Panc1 (cell line): Measurements from ENCODE around the gene VSIR. TPM values are rescaled to one million over a fixed set of nuclear protein-coding genes. Genes with fewer than 3 reads are reported as not detected.

Source experiments
- ATAC-seq: fragments of 200-7000 bp; cut with Tn5 transposase; 2 replicates; pipeline ENCODE4 v1.9.1; 2020; ENCODE audit warnings: mild to moderate bottlenecking, moderate library complexity
- BruUV-seq: library from RNA; stranded (reverse); fragments of 400-500 nt; replicated peaks from 2 replicates; lab custom pipeline; 2021; lab: Mats Ljungman, UMichigan
- CTCF ChIA-PET: fragments of 300-600 bp; sonication (Branson Sonifier 250); formaldehyde crosslinking; loops from one replicate; lab custom pipeline; 2022; ENCODE audit warnings: antibody characterized with exemption; lab: Charles Lee
- POLR2A ChIA-PET: fragments of 300-600 bp; sonication (Branson Sonifier 250); formaldehyde crosslinking; loops from one replicate; lab custom pipeline; 2022; ENCODE audit warnings: antibody characterized with exemption; lab: Charles Lee
- DNase-seq: peaks from one replicate; pipeline ENCODE4 v3.0.0-alpha.2; 2010; ENCODE audit warnings: low read depth, low spot score
- H3K27ac ChIP-seq: 2 replicates; pipeline ENCODE4 v1.5.1; 2011; ENCODE audit warnings: mild to moderate bottlenecking, low read length, inconsistent platforms
- H3K27me3 ChIP-seq: fragments of 200-500 bp; sonication (Bioruptor generic); 2 replicates; pipeline ENCODE4 v1.6.0; 2014; ENCODE audit warnings: low read length, inconsistent platforms; ENCODE audit not compliant: control insufficient read depth, insufficient read depth
- H3K36me3 ChIP-seq: fragments of 200-500 bp; sonication (Bioruptor generic); 2 replicates; pipeline ENCODE4 v1.5.1; 2014; ENCODE audit warnings: inconsistent platforms, mild to moderate bottlenecking, low read length, moderate library complexity; ENCODE audit not compliant: control insufficient read depth, insufficient read depth
- H3K4me1 ChIP-seq: 2 replicates; pipeline ENCODE4 v1.5.1; 2011; ENCODE audit warnings: inconsistent platforms, mild to moderate bottlenecking, low read length, moderate library complexity; ENCODE audit not compliant: control insufficient read depth, insufficient read depth
- H3K4me3 ChIP-seq, 2 experiments: 2 replicates each; pipeline ENCODE4 v1.5.1; 2011 to 2012; ENCODE audit warnings: low read depth in 2 of 2, low read length in 2 of 2, mild to moderate bottlenecking in 2 of 2, inconsistent platforms in 1 of 2, moderate library complexity in 1 of 2
- H3K9me3 ChIP-seq: fragments of 200-500 bp; sonication (Bioruptor generic); 2 replicates; pipeline ENCODE4 v1.5.1; 2014; ENCODE audit warnings: low read depth, mild to moderate bottlenecking, inconsistent platforms, low read length, moderate library complexity; ENCODE audit not compliant: control insufficient read depth, insufficient read depth
- CTCF ChIP-seq: fragments of 450-650 bp; IDR thresholded peaks from 2 replicates; pipeline ENCODE4 v1.5.1; 2017; ENCODE audit warnings: mild to moderate bottlenecking
- POLR2AphosphoS5 ChIP-seq: IDR thresholded peaks from 2 replicates; pipeline ENCODE4 v1.6.1; 2012; ENCODE audit warnings: mild to moderate bottlenecking, low read depth, low read length, moderate library complexity
- REST ChIP-seq, 2 experiments: IDR thresholded peaks; 2 replicates each; pipeline ENCODE4 v1.6.1; 2011 to 2012; ENCODE audit warnings: low read depth in 2 of 2, control low read depth in 1 of 2, low read length in 1 of 2, mild to moderate bottlenecking in 1 of 2, moderate library complexity in 1 of 2; ENCODE audit not compliant: insufficient read depth in 1 of 2
- SIN3A ChIP-seq: IDR thresholded peaks from 2 replicates; pipeline ENCODE4 v1.6.1; 2012; ENCODE audit warnings: low read depth, mild to moderate bottlenecking, low read length, moderate library complexity, borderline replicate concordance; ENCODE audit not compliant: insufficient read depth
- TCF7L2 ChIP-seq: IDR thresholded peaks from 2 replicates; pipeline ENCODE4 v1.6.1; 2011; ENCODE audit warnings: mild to moderate bottlenecking, low read depth, low read length, inconsistent platforms
- in situ Hi-C: cut with HindIII; loops from 2 replicates; pipeline ENCODE4 v1.10.0; 2016; ENCODE audit warnings: low sequenced_read_pairs, low pct_unique_long_range_greater_than_20kb
- intact Hi-C: fragments of 100-400 bp; cut with micrococcal nuclease; formaldehyde crosslinking; loops from one replicate; pipeline ENCODE4 v1.10.0; 2022; ENCODE audit not compliant: unreplicated experiment
- total RNA-seq: library from RNA; stranded (reverse); gene quantifications from one replicate; pipeline ENCODE4 v1.2.1, GENCODE V29; 2021; ENCODE audit not compliant: unreplicated experiment

The VSIR gene
- total RNA-seq, 1 experiment from 2014 or later = 34.9 TPM

- H3K36me3 ChIP-seq = peaks cover 81% of the 10 kb centered on the region
- H3K4me1 ChIP-seq = peaks cover 14% of the 10 kb centered on the region
- ChIA-PET CTCF (no interaction called here), POLR2A (interaction anchor here (0.6 kb wide), 1 partner anchor 22 kb away, joined by 7 read pairs; no protein-coding TSS in a partner anchor)
- H3K9me3 ChIP-seq = no peaks in the 10 kb centered on the region
- intact Hi-C loops = no loop called here
- no peak overlapping the region for H3K4me3 ChIP-seq
- ATAC-seq = no peak
- no TSS peak for BruUV-seq
- no peaks in the 10 kb centered on the region for H3K27me3 ChIP-seq
- H3K27ac ChIP-seq = no peak overlapping the region
- in situ Hi-C loops = no loop called here
- DNase-seq = no peak
- TF ChIP-seq CTCF (no peak), POLR2AphosphoS5 (no peak), REST (IDR thresholded peaks at IDR 0.05; ENCODE audit: insufficient read depth in 1 of 2, low read depth in 2 of 2, low read length in 1 of 2) (no peak), TCF7L2 (no peak), SIN3A (no peak)
Measured at GRCh38 chr10:71820966-71821365, 47.6 kb upstream of the VSIR start.

- ATAC-seq (no peak), DNase-seq (no peak)
- H3K27me3 ChIP-seq = no peaks in the 10 kb centered on the region
- ChIA-PET POLR2A (no interaction called here), CTCF (no interaction called here)
- TF ChIP-seq SIN3A = no peak
- in situ Hi-C loops = no loop called here
- intact Hi-C loops = loop anchor here (5.0 to 10.0 kb wide), 3 partner anchors 115 to 505 kb away; partner anchors contain the start of gene SLC29A3
- H3K27ac ChIP-seq = no peak overlapping the region
- BruUV-seq = no TSS peak
- no peaks in the 10 kb centered on the region for H3K9me3 ChIP-seq
- peaks cover 80% of the 10 kb centered on the region for H3K36me3 ChIP-seq
- no peak overlapping the region for H3K4me3 ChIP-seq
- H3K4me1 ChIP-seq = peaks cover 23% of the 10 kb centered on the region
Measured at GRCh38 chr10:71819985-71820384, 46.7 kb upstream of the VSIR start.

- ATAC-seq = no peak
- Histone ChIP-seq H3K27me3 (no peaks in the 10 kb centered on the region), H3K9me3 (no peaks in the 10 kb centered on the region), H3K27ac (no peak overlapping the region), H3K4me3 (no peak overlapping the region), H3K36me3 (peaks cover 75% of the 10 kb centered on the region), H3K4me1 (peaks cover 26% of the 10 kb centered on the region)
- no peak for DNase-seq
- intact Hi-C loops (loop anchor here (5.0 to 10.0 kb wide), 3 partner anchors 115 to 505 kb away; partner anchors contain the start of gene SLC29A3), in situ Hi-C loops (no loop called here)
- CTCF ChIA-PET = no interaction called here
- POLR2A ChIA-PET = no interaction called here
- TF ChIP-seq POLR2AphosphoS5 = no peak
- TF ChIP-seq SIN3A = no peak
- no peak for TF ChIP-seq CTCF
- TF ChIP-seq REST (IDR thresholded peaks at IDR 0.05; ENCODE audit: insufficient read depth in 1 of 2, low read depth in 2 of 2, low read length in 1 of 2) = no peak
- TF ChIP-seq TCF7L2 = no peak
- TSS peak; percentile 3 for BruUV-seq
Measured at GRCh38 chr10:71819441-71819861, 46.1 kb upstream of the VSIR start.
